Esophagus (tissue), 2 donors: ENCODE results near the gene RNF182. TPM values are rescaled to one million over a fixed set of nuclear protein-coding genes. Genes with fewer than 3 reads are reported as not detected.
"Not testable (repeated sequence)": the region's sequence is repeated elsewhere in the genome, so short reads cannot be mapped to it uniquely, and the experiment has no call there.

Experiments
- H3K27ac ChIP-seq, 2 donors: one replicate each; pipeline ENCODE4 v1.5.1; 2013; ENCODE audit warnings: low read depth in 2 of 2, mild to moderate bottlenecking in 2 of 2, inconsistent platforms in 1 of 2, low read length in 1 of 2, moderate library complexity in 1 of 2
- H3K27me3 ChIP-seq, 2 donors: one replicate each; pipeline ENCODE4 v1.6.1; 2013; ENCODE audit warnings: low read length in 2 of 2, control low read depth in 1 of 2, mild to moderate bottlenecking in 1 of 2; ENCODE audit not compliant: insufficient read depth in 2 of 2, control insufficient read depth in 1 of 2
- H3K36me3 ChIP-seq, 2 donors: one replicate each; pipeline ENCODE4 v1.6.1; 2013; ENCODE audit warnings: low read length in 1 of 2; ENCODE audit not compliant: control insufficient read depth in 2 of 2, insufficient read depth in 2 of 2
- H3K4me1 ChIP-seq, 2 donors: one replicate each; pipeline ENCODE4 v1.6.1; 2013; ENCODE audit warnings: low read length in 1 of 2; ENCODE audit not compliant: control insufficient read depth in 2 of 2, insufficient read depth in 2 of 2
- H3K4me3 ChIP-seq, 2 donors: one replicate each; pipeline ENCODE4 v1.5.1; 2013; ENCODE audit warnings: low read length in 2 of 2, mild to moderate bottlenecking in 2 of 2, low read depth in 1 of 2, moderate library complexity in 1 of 2
- H3K9me3 ChIP-seq, 2 donors: one replicate each; pipeline ENCODE4 v1.6.1; 2013; ENCODE audit warnings: mild to moderate bottlenecking in 2 of 2, low read depth in 1 of 2, low read length in 1 of 2, moderate library complexity in 1 of 2; ENCODE audit not compliant: control insufficient read depth in 2 of 2, insufficient read depth in 1 of 2
- WGBS, 2 donors: extraction: QIAGEN DNeasy Blood & Tissue Kit; methylation state at CpG; one replicate each; pipeline ENCODE4 v1.1.7; 2013; 5-methylcytosine and 5-hydroxymethylcytosine counted together
- polyA plus RNA-seq, 2 donors: library from polyadenylated mRNA; stranded (reverse); fragments of 200-250 nt; gene quantifications; one replicate each; pipeline ENCODE4 v1.2.3, GENCODE V29; 2013
- donor health status: healthy with polysubstance abuse.
- donor health status: Bipolar disorder and iron deficiency.

Gene RNF182
- polyA plus RNA-seq = under 1 TPM; 0.06 to 0.08 TPM

- Histone ChIP-seq H3K9me3 (no peaks in the 10 kb centered on the region), H3K36me3 (no peaks in the 10 kb centered on the region), H3K27ac (no peak within 1 kb of the TSS), H3K27me3 (peaks cover 7 to 24% of the 10 kb centered on the region in 2 donors), H3K4me1 (no peaks in the 10 kb centered on the region), H3K4me3 (peak within 1 kb of the TSS; percentile 33 to 43)
- 3 to 4% methylated on average over 45 to 61 of the region's 65 CpGs for WGBS, 2 donors
These were observed at the start of gene RNF182 for GRCh38 chr6:13924949-13925881. TSS of gene RNF182 (plus strand) at chr6:13924952. CDS start at chr6:13977120, 52,168 bp downstream.

DNA sequence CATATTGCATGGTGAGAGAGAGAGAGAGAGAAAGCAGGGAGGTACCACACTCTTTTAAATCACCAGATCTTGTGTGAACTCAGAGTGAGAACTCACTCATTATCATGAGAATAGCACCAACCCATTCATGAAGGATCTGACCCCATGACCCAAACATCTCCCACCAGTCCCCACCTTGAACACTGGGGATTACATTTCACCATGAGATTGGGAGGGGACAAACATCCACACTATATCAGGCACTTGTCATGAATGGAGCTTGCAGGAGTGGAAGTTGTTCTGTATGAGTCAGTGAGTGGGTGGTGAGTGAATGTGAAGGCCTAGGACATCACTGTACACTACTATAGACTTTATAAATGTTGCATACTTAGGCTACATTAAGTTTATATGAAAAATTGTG lies 47.7 kb upstream of the RNF182 start:
- no peaks in the 10 kb centered on the region for H3K27me3 ChIP-seq

DNA sequence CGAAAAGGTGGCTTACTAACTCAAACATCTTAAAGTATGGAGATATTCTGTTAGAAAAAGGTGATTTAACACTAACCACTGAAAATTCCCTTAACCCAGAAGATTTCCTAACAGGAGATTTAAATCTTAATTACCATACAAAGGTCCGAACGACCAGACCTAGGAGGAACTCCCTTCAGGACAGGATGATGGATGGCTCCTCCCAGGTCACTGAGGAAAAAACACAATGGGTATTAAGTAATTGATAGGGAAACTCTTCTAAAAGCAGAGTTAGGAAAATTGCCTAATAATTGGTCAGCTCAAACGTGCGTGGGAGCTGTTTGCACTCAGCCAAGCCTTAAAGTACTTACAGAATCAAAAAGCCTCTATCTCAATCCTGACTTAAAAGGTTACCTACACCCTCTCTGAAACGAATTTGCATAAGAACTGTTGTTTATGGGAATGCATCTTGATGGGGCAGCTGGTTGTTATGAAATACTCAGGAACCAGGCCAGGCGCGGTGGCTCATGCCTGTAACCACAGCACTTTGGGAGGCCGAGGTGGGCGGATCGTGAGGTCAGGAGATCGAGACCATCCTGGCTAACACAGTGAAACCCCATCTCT lies 44.6 kb upstream of the RNF182 start:
- H3K27ac ChIP-seq, H3K9me3 ChIP-seq, H3K4me1 ChIP-seq, H3K36me3 ChIP-seq, H3K27me3 ChIP-seq, H3K4me3 ChIP-seq: not testable (repeated sequence)
- 76 to 77% methylated on average over 12 of the region's 12 CpGs for WGBS, 2 donors

More for the DNA sequence above, 47.7 kb upstream of the RNF182 start:
- Histone ChIP-seq H3K9me3 (peaks cover 0 to 2% of the 10 kb centered on the region in 2 donors), H3K36me3 (no peaks in the 10 kb centered on the region), H3K27ac (no peak overlapping the region), H3K4me1 (no peaks in the 10 kb centered on the region), H3K4me3 (no peak overlapping the region)

DNA sequence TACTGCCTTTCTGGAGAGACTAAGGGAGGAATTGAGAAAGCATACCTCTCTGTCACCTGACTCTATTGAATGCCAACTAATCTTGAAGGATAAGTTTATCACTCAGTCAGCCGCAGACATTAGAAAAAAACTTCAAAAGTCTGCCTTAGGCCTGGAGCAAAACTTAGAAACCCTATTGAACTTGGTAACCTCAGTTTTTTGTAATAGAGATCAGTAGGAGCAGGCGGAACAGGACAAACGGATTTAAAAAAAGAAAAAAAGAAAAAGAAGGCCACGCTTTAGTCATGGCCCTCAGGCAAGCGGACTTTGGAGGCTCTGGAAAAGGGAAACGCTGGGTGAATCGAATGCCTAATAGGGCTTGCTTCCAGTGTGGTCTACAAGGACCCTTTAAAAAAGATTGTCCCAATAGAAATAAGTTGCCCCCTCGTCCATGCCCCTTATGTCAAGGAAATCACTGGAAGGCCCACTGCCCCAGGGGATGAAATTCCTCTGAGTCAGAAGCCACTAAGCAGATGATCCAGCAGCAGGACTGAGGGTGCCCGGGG lies 43.1 kb upstream of the RNF182 start:
- no peak overlapping the region for H3K4me3 ChIP-seq
- no peaks in the 10 kb centered on the region for H3K4me1 ChIP-seq
- H3K36me3 ChIP-seq = no peaks in the 10 kb centered on the region
- no peaks in the 10 kb centered on the region for H3K27me3 ChIP-seq
- peaks cover 0 to 2% of the 10 kb centered on the region in 2 donors for H3K9me3 ChIP-seq
- WGBS, 2 donors = 50 to 60% methylated on average over 8 to 9 of the region's 9 CpGs
- no peak overlapping the region for H3K27ac ChIP-seq

DNA sequence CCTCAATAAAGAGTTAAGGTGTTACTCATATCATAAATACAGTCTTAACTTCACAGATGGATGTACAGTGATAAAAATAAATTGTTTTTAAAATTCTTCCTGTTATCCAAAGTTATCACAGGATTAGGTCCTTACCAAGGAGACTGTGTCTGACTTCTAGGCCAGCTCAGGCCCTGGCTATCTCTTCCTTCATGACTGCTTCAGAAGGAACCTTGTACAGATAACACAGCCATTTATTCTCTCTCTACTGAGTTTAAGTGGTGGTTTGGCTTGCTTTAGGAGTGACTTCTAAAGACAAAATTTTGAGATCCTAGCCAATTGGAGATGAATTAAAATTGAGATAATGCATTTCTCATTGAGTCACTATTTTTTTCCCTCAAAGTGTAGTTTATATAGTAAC lies 40.8 kb upstream of the RNF182 start:
- Histone ChIP-seq H3K4me1 (no peaks in the 10 kb centered on the region), H3K4me3 (no peak overlapping the region), H3K27ac (no peak overlapping the region), H3K9me3 (no peaks in the 10 kb centered on the region), H3K27me3 (no peaks in the 10 kb centered on the region), H3K36me3 (no peaks in the 10 kb centered on the region)

GRCh38 chr6:13884397-13884796 lies 40.4 kb upstream of the RNF182 start:
- Histone ChIP-seq H3K9me3 (no peaks in the 10 kb centered on the region), H3K36me3 (no peaks in the 10 kb centered on the region), H3K27ac (no peak overlapping the region), H3K4me3 (no peak overlapping the region), H3K4me1 (no peaks in the 10 kb centered on the region), H3K27me3 (no peaks in the 10 kb centered on the region)
- WGBS, 2 donors = 76 to 78% methylated on average over 5 of the region's 5 CpGs

GRCh38 chr6:13885601-13886000 lies 39.2 kb upstream of the RNF182 start:
- no peak overlapping the region for H3K4me3 ChIP-seq
- H3K27me3 ChIP-seq = no peaks in the 10 kb centered on the region
- no peaks in the 10 kb centered on the region for H3K36me3 ChIP-seq
- H3K9me3 ChIP-seq = no peaks in the 10 kb centered on the region
- no peaks in the 10 kb centered on the region for H3K4me1 ChIP-seq
- WGBS, 2 donors = 26 to 47% methylated on average over 2 of the region's 2 CpGs
- H3K27ac ChIP-seq = no peak overlapping the region

DNA sequence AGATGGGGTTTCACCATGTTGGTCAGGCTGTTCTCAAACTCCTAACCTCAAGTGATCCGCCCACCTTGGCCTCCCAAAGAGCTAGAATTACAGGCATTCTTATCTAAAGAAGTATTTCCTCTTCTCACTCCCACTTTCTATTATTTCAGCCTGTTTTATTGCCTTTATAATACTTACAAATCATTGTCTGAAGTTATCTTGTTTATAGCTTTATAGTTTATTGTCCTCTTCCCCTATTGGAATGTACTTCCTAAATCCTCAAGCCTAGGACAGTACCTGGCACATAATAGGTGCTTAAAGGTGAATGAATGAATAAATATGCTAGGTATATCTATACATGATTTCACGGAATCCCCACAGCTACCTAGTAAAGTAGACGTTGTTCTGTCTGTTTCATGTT lies 37.8 kb upstream of the RNF182 start:
- H3K27me3 ChIP-seq = no peaks in the 10 kb centered on the region
- 89 to 95% methylated on average over 3 of the region's 3 CpGs for WGBS, 2 donors
- H3K9me3 ChIP-seq = no peaks in the 10 kb centered on the region
- H3K4me1 ChIP-seq = no peaks in the 10 kb centered on the region
- H3K4me3 ChIP-seq = no peak overlapping the region
- no peak overlapping the region for H3K27ac ChIP-seq
- H3K36me3 ChIP-seq = no peaks in the 10 kb centered on the region

DNA sequence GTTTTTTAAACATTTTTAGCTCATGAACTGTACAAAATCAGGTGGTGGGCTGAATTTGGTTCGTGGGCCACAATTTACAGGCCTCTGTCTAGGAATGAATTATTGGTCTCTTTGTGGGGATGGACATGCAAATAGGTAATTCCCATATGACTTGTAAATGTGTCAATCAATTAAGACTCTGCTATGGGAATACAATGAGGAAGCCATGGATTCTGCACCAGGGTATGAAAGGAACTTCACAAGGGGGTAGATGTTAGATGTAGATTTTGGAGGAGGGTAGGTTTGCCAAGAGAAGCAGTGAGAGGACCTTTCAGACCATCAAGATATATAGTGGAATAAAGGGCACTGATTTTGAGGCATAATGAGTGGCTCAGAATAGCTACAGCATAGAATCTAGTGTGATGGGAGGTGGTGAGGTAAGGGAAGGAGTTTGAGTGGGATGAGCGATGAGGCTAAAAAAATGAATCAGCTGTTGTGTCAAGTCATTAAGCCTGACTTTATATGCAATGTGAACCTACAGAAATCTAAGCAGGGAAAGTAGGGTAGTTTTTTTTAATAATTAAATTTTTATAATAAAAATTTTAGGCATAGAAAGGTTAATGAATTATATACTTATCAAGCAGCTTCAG lies 32.6 kb upstream of the RNF182 start:
- no peaks in the 10 kb centered on the region for H3K27me3 ChIP-seq
- 91 to 94% methylated on average over 2 of the region's 2 CpGs for WGBS, 2 donors
- no peak overlapping the region for H3K27ac ChIP-seq
- H3K4me3 ChIP-seq = no peak overlapping the region
- H3K9me3 ChIP-seq = no peaks in the 10 kb centered on the region
- no peaks in the 10 kb centered on the region for H3K36me3 ChIP-seq
- no peaks in the 10 kb centered on the region for H3K4me1 ChIP-seq
